ENCODE data around the gene WDR86. TPM values are rescaled to one million over a fixed set of nuclear protein-coding genes. Genes with fewer than 3 reads are reported as not detected.
A peak's percentile ranks its signal among the peaks of the same experiment; 100 is the strongest.

The WDR86 gene
- total RNA-seq, 1 donor from 2014 or later: not detected

GRCh38 chr7:151415375-151416105 is 5.7 kb upstream of the WDR86 start:
- intact Hi-C loops (cut with micrococcal nuclease): loop anchor here (2.0 kb wide), 1 partner anchor 15 kb away; no protein-coding TSS in a partner anchor
- no peak for DNase-seq
- H3K27ac Mint-ChIP-seq: no peak overlapping the region
- H3K27me3 Mint-ChIP-seq: peaks cover 55% of the 10 kb centered on the region
- no peaks in the 10 kb centered on the region for H3K36me3 Mint-ChIP-seq (ENCODE audit: low read depth)
- H3K4me1 Mint-ChIP-seq: peaks cover 15% of the 10 kb centered on the region
- no peak overlapping the region for H3K4me3 Mint-ChIP-seq
- peaks cover 5% of the 10 kb centered on the region for H3K9me3 Mint-ChIP-seq

- H3K27me3 Mint-ChIP-seq: peaks cover 63% of the 10 kb centered on the region
- no peak overlapping the region for H3K4me3 Mint-ChIP-seq
- H3K27ac Mint-ChIP-seq: no peak overlapping the region
- no peak for DNase-seq
- no peaks in the 10 kb centered on the region for H3K36me3 Mint-ChIP-seq (ENCODE audit: low read depth)
- intact Hi-C loops (cut with micrococcal nuclease): loop anchor here (5.0 kb wide), 1 partner anchor 46 kb away; no protein-coding TSS in a partner anchor
- H3K4me1 Mint-ChIP-seq: peaks cover 19% of the 10 kb centered on the region
- H3K9me3 Mint-ChIP-seq: no peaks in the 10 kb centered on the region
These were observed 3.4 kb upstream of the WDR86 start for GRCh38 chr7:151413241-151413640.

GRCh38 chr7:151412318-151412717 is 2.5 kb upstream of the WDR86 start:
- H3K9me3 Mint-ChIP-seq: no peaks in the 10 kb centered on the region
- peaks cover 19% of the 10 kb centered on the region for H3K4me1 Mint-ChIP-seq
- peaks cover 62% of the 10 kb centered on the region for H3K27me3 Mint-ChIP-seq
- intact Hi-C loops (cut with micrococcal nuclease): loop anchor here (5.0 kb wide), 1 partner anchor 45 kb away; no protein-coding TSS in a partner anchor
- H3K36me3 Mint-ChIP-seq (ENCODE audit: low read depth): no peaks in the 10 kb centered on the region
- no peak for DNase-seq
- peak overlapping the region; percentile 43 for H3K27ac Mint-ChIP-seq
- no peak overlapping the region for H3K4me3 Mint-ChIP-seq

GRCh38 chr7:151411551-151411950 is 1.7 kb upstream of the WDR86 start:
- H3K36me3 Mint-ChIP-seq (ENCODE audit: low read depth): no peaks in the 10 kb centered on the region
- peaks cover 19% of the 10 kb centered on the region for H3K4me1 Mint-ChIP-seq
- intact Hi-C loops (cut with micrococcal nuclease): loop anchor here (2.0 to 5.0 kb wide), 2 partner anchors 29 to 44 kb away; no protein-coding TSS in a partner anchor
- no peak overlapping the region for H3K27ac Mint-ChIP-seq
- H3K9me3 Mint-ChIP-seq: no peaks in the 10 kb centered on the region
- no peak overlapping the region for H3K4me3 Mint-ChIP-seq
- peaks cover 60% of the 10 kb centered on the region for H3K27me3 Mint-ChIP-seq
- DNase-seq: no peak

- Mint-ChIP-seq H3K4me3 (no peak overlapping the region), H3K27me3 (peaks cover 57% of the 10 kb centered on the region), H3K27ac (no peak overlapping the region), H3K4me1 (peaks cover 19% of the 10 kb centered on the region), H3K36me3 (ENCODE audit: low read depth) (no peaks in the 10 kb centered on the region), H3K9me3 (no peaks in the 10 kb centered on the region)
- DNase-seq: no peak
- intact Hi-C loops (cut with micrococcal nuclease): loop anchor here (2.0 to 5.0 kb wide), 2 partner anchors 28 to 43 kb away; no protein-coding TSS in a partner anchor
These were observed 860 bp upstream of the WDR86 start for GRCh38 chr7:151410405-151411390.

- peak; percentile 83 for DNase-seq
- H3K4me3 Mint-ChIP-seq: peak overlapping the region; percentile 52
- H3K27ac Mint-ChIP-seq: no peak overlapping the region
- peaks cover 52% of the 10 kb centered on the region for H3K27me3 Mint-ChIP-seq
- peaks cover 14% of the 10 kb centered on the region for H3K4me1 Mint-ChIP-seq
- H3K36me3 Mint-ChIP-seq (ENCODE audit: low read depth): no peaks in the 10 kb centered on the region
- intact Hi-C loops (cut with micrococcal nuclease): loop anchor here (2.0 kb wide), 1 partner anchor 38 kb away; no protein-coding TSS in a partner anchor
- no peaks in the 10 kb centered on the region for H3K9me3 Mint-ChIP-seq
These were observed 785 bp downstream of the WDR86 start for GRCh38 chr7:151408839-151409666.

GRCh38 chr7:151408498-151408838 is 1.4 kb downstream of the WDR86 start:
- no peak overlapping the region for H3K27ac Mint-ChIP-seq
- peaks cover 49% of the 10 kb centered on the region for H3K27me3 Mint-ChIP-seq
- H3K4me1 Mint-ChIP-seq: peaks cover 11% of the 10 kb centered on the region
- no peaks in the 10 kb centered on the region for H3K9me3 Mint-ChIP-seq
- H3K36me3 Mint-ChIP-seq (ENCODE audit: low read depth): no peaks in the 10 kb centered on the region
- intact Hi-C loops (cut with micrococcal nuclease): loop anchor here (2.0 kb wide), 1 partner anchor 38 kb away; no protein-coding TSS in a partner anchor
- no peak for DNase-seq
- H3K4me3 Mint-ChIP-seq: peak overlapping the region; percentile 52

GRCh38 chr7:151406886-151407583 is 2.8 kb downstream of the WDR86 start:
- Mint-ChIP-seq H3K4me3 (no peak overlapping the region), H3K36me3 (ENCODE audit: low read depth) (no peaks in the 10 kb centered on the region), H3K27me3 (peaks cover 36% of the 10 kb centered on the region), H3K27ac (no peak overlapping the region), H3K4me1 (peaks cover 5% of the 10 kb centered on the region), H3K9me3 (no peaks in the 10 kb centered on the region)
- no peak for DNase-seq
- intact Hi-C loops (cut with micrococcal nuclease): no loop called here

- H3K27me3 Mint-ChIP-seq: peaks cover 28% of the 10 kb centered on the region
- intact Hi-C loops (cut with micrococcal nuclease): no loop called here
- no peak overlapping the region for H3K4me3 Mint-ChIP-seq
- no peak for DNase-seq
- H3K27ac Mint-ChIP-seq: no peak overlapping the region
- H3K36me3 Mint-ChIP-seq (ENCODE audit: low read depth): no peaks in the 10 kb centered on the region
- H3K9me3 Mint-ChIP-seq: no peaks in the 10 kb centered on the region
- peaks cover 5% of the 10 kb centered on the region for H3K4me1 Mint-ChIP-seq
These were observed 3.6 kb downstream of the WDR86 start for GRCh38 chr7:151406051-151406875.

- Mint-ChIP-seq H3K4me1 (peaks cover 5% of the 10 kb centered on the region), H3K27ac (no peak overlapping the region), H3K27me3 (peaks cover 21% of the 10 kb centered on the region), H3K36me3 (ENCODE audit: low read depth) (no peaks in the 10 kb centered on the region), H3K9me3 (no peaks in the 10 kb centered on the region), H3K4me3 (no peak overlapping the region)
- intact Hi-C loops (cut with micrococcal nuclease): no loop called here
- DNase-seq: no peak
These were observed 4.2 kb downstream of the WDR86 start for GRCh38 chr7:151405588-151405987.

GRCh38 chr7:151405056-151405455 is 4.8 kb downstream of the WDR86 start:
- Mint-ChIP-seq H3K9me3 (no peaks in the 10 kb centered on the region), H3K27me3 (peaks cover 17% of the 10 kb centered on the region), H3K4me3 (no peak overlapping the region), H3K27ac (no peak overlapping the region), H3K36me3 (ENCODE audit: low read depth) (no peaks in the 10 kb centered on the region), H3K4me1 (peaks cover 5% of the 10 kb centered on the region)
- DNase-seq: no peak
- intact Hi-C loops (cut with micrococcal nuclease): no loop called here
